Right lobe of liver (tissue), 4 donors: ENCODE results near the gene ASCL2.

Experiments used
- POLR2A ChIP-seq: fragments of 450-650 bp; IDR thresholded peaks from one replicate; pipeline ENCODE4 v1.6.1; 2017; ENCODE audit warnings: antibody characterized with exemption, mild to moderate bottlenecking
- TF ChIP-seq, protein P1 (sequence below), 4 donors: fragments of 200-600 bp in 3 of 4; fragments of 450-650 bp in 1 of 4; IDR thresholded peaks; one replicate each; pipeline versions ENCODE4 v1.5.1 to v1.8.0; 2016 to 2022; ENCODE audit warnings: antibody characterized with exemption in 4 of 4, mild to moderate bottlenecking in 2 of 4
- donor health status: DM: no; HTN: no; CAD: no.
- donor health status: DM: no; HTN: no; CAD: no.
- donor health status: DM: no; HTN: yes; CAD: no.

DNA sequence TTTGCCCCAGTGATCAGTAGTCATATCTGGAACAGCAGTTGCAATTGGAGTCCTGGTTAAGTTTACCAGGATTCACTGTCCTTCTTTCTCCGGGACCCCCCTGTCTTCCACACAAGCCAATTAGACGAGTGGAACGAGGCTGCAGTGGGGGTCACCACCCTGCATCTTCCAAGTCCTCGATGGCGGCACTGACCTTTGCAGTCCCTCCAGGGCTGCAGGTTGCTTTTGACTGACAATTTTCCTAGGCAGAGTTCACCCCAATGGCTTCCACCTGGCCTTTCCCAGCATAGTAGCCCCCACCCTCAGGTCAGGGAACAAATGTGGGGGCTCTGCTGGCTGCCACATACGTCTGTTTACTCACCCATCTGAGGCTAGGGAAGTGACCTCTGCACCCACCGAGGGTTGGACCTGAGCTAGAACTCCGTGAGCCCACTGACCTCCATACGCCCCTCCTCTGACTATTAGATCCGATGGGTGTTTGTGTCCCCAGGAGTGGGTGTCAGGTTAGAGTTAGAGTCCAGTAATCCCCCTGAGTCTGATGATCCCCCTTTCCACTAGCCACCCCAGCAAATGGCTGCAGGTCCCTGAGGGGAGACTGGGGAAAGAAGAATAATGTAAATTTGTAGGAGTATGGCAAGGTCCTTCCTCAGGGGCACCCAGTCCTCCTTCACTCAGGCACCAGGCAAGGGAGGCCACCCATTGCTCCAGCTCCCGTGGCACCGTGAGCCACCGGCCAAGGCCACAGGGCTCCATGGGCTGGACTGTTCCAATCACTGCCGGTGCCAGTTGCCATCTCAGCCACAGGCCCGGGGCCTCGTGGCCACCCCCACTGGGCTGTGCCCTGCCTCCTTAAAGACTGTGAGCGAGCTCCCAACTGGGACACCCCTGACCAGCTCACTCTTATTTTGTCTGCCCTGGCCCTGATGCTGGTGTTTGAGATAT, 25.9 kb upstream of the ASCL2 start:
- TF ChIP-seq, protein P1, sequence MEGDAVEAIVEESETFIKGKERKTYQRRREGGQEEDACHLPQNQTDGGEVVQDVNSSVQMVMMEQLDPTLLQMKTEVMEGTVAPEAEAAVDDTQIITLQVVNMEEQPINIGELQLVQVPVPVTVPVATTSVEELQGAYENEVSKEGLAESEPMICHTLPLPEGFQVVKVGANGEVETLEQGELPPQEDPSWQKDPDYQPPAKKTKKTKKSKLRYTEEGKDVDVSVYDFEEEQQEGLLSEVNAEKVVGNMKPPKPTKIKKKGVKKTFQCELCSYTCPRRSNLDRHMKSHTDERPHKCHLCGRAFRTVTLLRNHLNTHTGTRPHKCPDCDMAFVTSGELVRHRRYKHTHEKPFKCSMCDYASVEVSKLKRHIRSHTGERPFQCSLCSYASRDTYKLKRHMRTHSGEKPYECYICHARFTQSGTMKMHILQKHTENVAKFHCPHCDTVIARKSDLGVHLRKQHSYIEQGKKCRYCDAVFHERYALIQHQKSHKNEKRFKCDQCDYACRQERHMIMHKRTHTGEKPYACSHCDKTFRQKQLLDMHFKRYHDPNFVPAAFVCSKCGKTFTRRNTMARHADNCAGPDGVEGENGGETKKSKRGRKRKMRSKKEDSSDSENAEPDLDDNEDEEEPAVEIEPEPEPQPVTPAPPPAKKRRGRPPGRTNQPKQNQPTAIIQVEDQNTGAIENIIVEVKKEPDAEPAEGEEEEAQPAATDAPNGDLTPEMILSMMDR (IDR thresholded peaks at IDR 0.05), result no peak
- TF ChIP-seq POLR2A, result no peak
